HG03103 (cell line): ENCODE results near the gene CLIC1.
"Not testable (repeated sequence)": the region's sequence is repeated elsewhere in the genome, so short reads cannot be mapped to it uniquely, and the experiment has no call there.

Source experiments
- ATAC-seq: cut with Tn5 transposase; IDR thresholded peaks from one replicate; pipeline ENCODE4 v1.9.1; 2021; ENCODE audit warnings: low read depth; ENCODE audit not compliant: unreplicated experiment

The CLIC1 gene

GRCh38 chr6:31725502-31726350 is 10.6 kb downstream of the CLIC1 start:
- no peak for ATAC-seq

DNA sequence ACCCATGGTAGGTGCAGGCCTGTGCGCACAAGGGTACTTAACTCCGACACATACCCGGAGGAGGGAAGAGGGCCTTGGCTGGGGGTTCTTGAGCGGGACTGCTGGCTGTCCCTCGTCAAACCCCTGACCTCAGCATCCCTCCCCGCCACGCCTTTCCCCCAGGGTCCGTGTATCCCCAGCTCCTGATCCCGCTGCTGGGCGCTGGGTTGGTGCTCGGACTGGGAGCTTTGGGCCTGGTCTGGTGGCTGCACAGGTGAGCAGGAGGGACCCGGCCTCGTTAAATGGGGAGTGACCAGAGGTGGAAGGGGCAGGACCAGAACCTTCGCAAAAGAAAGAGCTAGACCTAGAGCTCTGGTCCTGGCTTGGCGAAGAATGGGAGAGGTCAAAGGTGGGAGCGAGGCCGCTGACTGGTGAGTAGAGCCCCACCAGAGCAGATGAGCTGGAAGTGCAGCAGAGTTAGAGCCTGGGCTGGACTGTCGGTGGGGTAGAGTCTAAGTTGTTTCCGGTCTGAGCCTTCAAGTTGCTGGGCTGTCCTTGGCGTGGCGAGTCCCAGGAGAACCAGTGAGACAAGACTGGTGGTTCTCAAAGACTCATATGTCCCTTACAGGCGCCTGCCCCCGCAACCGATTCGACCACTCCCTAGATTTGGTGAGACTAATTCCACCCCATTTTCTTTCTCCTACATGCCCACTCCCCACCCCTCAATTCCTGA is 12.2 kb downstream of the CLIC1 start:
- ATAC-seq: no peak

GRCh38 chr6:31723245-31723979 is 12.9 kb downstream of the CLIC1 start, which contains the start of gene MPIG6B:
Gene MPIG6B, plus strand, starts transcription at chr6:31723373. Its CDS starts 11 bp downstream, at chr6:31723384.
- ATAC-seq: no peak

GRCh38 chr6:31722173-31722572 is 14.2 kb downstream of the CLIC1 start:
- ATAC-seq: no peak

- ATAC-seq: no peak
These were observed 14.8 kb downstream of the CLIC1 start, which contains the start of gene LY6G6C for GRCh38 chr6:31721351-31722020. Gene LY6G6C, minus strand, starts transcription at chr6:31721746. Its CDS starts 67 bp downstream, at chr6:31721679.

- no peak for ATAC-seq
These were observed 16.0 kb downstream of the CLIC1 start for GRCh38 chr6:31720196-31720770.

DNA sequence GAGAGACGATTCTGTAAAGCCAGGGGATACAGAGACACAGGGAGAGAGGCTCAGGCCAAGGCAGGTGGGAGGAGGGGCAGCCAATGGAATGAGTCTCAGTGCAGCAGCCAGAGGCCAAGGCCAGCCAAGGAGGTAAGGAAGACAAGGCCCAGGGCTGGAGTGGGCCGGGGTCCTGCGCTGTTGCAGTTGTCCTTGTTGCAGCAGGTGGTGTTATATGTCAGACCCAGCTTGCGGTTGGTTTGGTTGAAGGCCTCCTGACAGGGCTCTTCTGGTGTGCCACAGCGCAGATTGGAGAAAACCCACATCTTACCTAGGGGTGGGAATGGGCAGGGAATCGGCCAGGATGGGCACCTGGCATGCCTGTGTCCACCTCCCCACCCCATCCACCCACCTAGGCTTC is 17.3 kb downstream of the CLIC1 start:
- no peak for ATAC-seq

GRCh38 chr6:31718265-31718664 is 18.1 kb downstream of the CLIC1 start:
- no peak for ATAC-seq

GRCh38 chr6:31717499-31718222 is 18.7 kb downstream of the CLIC1 start:
- ATAC-seq: no peak

DNA sequence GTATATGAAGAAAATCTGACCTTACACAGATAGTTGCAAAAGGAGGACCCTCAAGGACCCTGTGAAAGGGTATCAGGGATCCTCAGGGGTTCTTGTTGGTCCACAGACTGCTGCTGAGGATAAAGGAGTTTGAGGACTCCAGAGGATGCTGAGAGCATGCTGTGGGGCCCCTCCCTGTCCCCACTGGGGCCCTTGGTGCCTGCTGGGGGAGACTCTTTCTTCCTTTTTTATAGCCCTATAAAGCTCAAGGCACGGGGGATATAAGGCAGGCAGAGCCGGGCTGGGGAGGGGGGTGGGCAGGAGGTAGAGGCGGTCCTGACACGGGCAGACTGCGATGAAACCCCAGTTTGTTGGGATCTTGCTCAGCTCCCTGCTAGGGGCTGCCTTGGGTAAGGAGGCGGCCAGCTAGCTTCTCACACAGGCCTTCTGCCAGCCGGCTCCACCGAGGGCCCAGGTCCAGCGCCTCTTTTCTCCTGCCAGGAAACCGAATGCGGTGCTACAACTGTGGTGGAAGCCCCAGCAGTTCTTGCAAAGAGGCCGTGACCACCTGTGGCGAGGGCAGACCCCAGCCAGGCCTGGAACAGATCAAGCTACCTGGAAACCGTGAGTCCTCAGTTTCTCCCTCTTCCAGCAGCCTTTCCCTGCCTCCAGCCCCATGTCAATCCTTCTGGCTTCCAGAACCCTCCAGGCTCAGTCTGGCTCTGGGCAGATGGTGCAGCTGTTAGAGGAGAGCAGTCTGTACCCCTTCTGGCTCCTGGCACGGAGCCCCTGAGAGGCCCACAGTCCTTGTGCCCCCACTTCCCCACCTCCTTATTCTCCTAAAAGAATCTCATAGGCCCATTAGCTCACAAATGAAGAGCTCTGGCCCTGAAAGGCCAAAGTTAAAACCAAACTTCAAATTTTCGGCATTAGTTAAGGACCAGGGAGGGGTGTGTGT is 21.0 kb downstream of the CLIC1 start, which contains the start of gene LY6G6D:
Gene LY6G6D (plus strand): TSS at position 327 of the 937 bp plus-strand sequence. CDS start 8 bp downstream, at position 335.
- no peak for ATAC-seq

GRCh38 chr6:31713991-31714684 is 22.2 kb downstream of the CLIC1 start:
- no peak for ATAC-seq

DNA sequence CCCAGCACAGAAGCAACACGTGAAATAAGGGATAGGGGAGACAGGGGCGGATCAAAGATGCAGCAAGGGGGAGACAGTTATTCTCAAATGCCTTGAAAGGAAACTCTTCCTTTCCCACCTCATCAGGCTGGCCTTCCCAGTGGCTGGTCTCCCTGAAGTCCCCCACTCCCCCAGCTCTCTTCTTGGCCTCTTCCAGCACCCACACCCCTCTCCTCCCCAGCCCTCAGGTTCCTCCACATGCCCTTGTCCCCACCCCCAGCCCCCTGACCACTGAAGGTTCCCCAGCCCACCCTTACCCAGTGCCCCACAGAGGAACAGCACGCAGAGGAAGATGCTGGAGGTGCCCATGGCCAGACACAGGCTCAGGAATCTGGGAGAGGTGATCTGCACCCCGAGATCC is 22.9 kb downstream of the CLIC1 start:
- ATAC-seq: no peak

GRCh38 chr6:31712296-31712695 is 24.0 kb downstream of the CLIC1 start:
- ATAC-seq: no peak

- no peak for ATAC-seq
These were observed 25.1 kb downstream of the CLIC1 start for GRCh38 chr6:31711233-31711632.

DNA sequence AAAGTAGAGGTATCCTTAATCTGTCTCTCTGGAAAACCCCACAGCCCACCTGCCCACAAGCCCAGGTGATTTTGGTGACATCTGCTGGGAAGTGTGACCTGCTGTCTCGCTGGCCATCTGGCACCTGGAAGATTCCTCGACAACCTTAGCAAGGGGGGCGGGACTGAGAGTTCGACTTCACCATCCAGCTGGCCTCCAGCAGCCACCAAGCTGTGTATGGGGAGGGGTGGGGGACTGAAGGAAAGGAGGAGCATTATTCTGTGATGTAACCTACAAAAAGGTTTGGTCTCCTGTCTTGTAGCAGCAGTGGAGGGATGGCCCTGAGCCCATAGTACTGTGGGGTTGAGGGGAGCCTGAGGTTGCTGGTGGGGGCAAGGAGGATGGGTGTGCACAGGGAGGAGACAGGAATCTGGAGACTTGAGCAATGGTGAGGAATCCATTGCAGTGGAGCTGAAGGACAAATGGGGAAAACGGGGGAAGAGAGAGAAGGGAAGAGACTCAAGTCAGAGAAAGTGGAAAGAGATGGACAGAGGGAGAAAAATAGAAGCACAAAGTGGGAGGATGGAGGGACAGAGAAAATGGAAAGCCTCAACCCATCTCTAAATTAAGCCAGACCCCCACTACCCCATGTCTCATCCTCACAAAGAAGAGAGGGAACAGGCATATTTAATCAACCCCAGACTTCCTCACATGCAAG is 25.7 kb downstream of the CLIC1 start:
- ATAC-seq: no peak

DNA sequence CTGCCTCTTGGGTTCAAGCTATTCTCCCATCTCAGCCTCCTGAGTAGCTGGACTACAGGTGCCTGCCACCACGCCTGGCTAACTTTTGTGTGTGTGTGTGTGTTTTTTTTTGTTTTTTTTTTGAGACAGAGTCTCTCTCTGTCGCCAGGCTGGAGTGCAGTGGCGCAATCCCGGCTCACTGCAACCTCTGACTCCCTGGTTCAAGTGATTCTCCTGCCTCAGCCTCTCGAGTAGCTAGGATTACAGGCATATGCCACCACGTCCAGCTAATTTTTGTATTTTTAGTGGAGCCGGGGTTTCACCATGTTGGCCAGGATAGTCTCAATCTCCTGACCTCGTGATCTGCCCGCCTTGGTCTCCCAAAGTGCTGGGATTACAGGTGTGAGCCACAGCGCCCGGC is 27.2 kb downstream of the CLIC1 start:
- ATAC-seq: not testable (repeated sequence)

- ATAC-seq: no peak
These were observed 28.1 kb downstream of the CLIC1 start for GRCh38 chr6:31708224-31708623.
